Panc1 (cell line): Measurements from ENCODE around the gene MORF4L2.

Experiments
- CTCF ChIP-seq: fragments of 450-650 bp; IDR thresholded peaks from 2 replicates; pipeline ENCODE4 v1.5.1; 2017; ENCODE audit warnings: mild to moderate bottlenecking
- POLR2AphosphoS5 ChIP-seq: IDR thresholded peaks from 2 replicates; pipeline ENCODE4 v1.6.1; 2012; ENCODE audit warnings: mild to moderate bottlenecking, low read depth, low read length, moderate library complexity
- REST ChIP-seq, 2 experiments: IDR thresholded peaks; 2 replicates each; pipeline ENCODE4 v1.6.1; 2011 to 2012; ENCODE audit warnings: low read depth in 2 of 2, control low read depth in 1 of 2, low read length in 1 of 2, mild to moderate bottlenecking in 1 of 2, moderate library complexity in 1 of 2; ENCODE audit not compliant: insufficient read depth in 1 of 2
- SIN3A ChIP-seq: IDR thresholded peaks from 2 replicates; pipeline ENCODE4 v1.6.1; 2012; ENCODE audit warnings: low read depth, mild to moderate bottlenecking, low read length, moderate library complexity, borderline replicate concordance; ENCODE audit not compliant: insufficient read depth

GRCh38 chrX:103630171-103630511 lies 56.4 kb downstream of the MORF4L2 start:
- TF ChIP-seq CTCF (peak; percentile 66), POLR2AphosphoS5 (no peak), REST (IDR thresholded peaks at IDR 0.05; ENCODE audit: insufficient read depth in 1 of 2, low read depth in 2 of 2, low read length in 1 of 2) (no peak), SIN3A (no peak)
